K562 (cell line): Measurements from ENCODE around the gene ITLN1. TPM values are rescaled to one million over a fixed set of nuclear protein-coding genes. Genes with fewer than 3 reads are reported as not detected.

ENCODE experiments used
- ETV1 ChIP-seq: fragments of 450-650 bp; conservative IDR thresholded peaks from 2 replicates; pipeline ENCODE4 v1.6.1; 2016; ENCODE audit warnings: missing genetic modification characterization, control low read depth, low read depth, missing compliant biosample characterization
- GABPB1 ChIP-seq: sonication (generic); formaldehyde crosslinking; IDR thresholded peaks from 2 replicates; pipeline ENCODE4 v1.8.0; 2022; ENCODE audit warnings: mild to moderate bottlenecking, missing genetic modification reagents
- GATAD2A ChIP-seq: fragments of 450-650 bp; IDR thresholded peaks from 2 replicates; pipeline ENCODE4 v1.6.1; 2017
- HLTF ChIP-seq: fragments of 450-650 bp; IDR thresholded peaks from 2 replicates; pipeline ENCODE4 v1.6.1; 2016
- MCM5 ChIP-seq: fragments of 450-650 bp; IDR thresholded peaks from 2 replicates; pipeline ENCODE4 v1.6.1; 2016; ENCODE audit warnings: low read depth
- NFIX ChIP-seq: fragments of 250-450 bp; sonication (Bioruptor Pico); IDR thresholded peaks from 2 replicates; pipeline ENCODE4 v1.4.0; 2020; ENCODE audit warnings: low read depth, mild to moderate bottlenecking, moderate library complexity
- NFYB ChIP-seq: IDR thresholded peaks from 2 replicates; pipeline ENCODE4 v1.6.1; 2011; ENCODE audit warnings: mild to moderate bottlenecking, moderate library complexity; ENCODE audit not compliant: insufficient read length; ENCODE audit errors: extremely low read depth
- PHB2 ChIP-seq: fragments of 450-650 bp; IDR thresholded peaks from 2 replicates; pipeline ENCODE4 v1.6.1; 2017; ENCODE audit warnings: low read depth
- PHF20 ChIP-seq: fragments of 450-650 bp; IDR thresholded peaks from 2 replicates; pipeline ENCODE4 v1.6.1; 2018; ENCODE audit not compliant: partially characterized antibody
- RBFOX2 ChIP-seq: fragments of 200-400 bp; formaldehyde crosslinking; IDR thresholded peaks from 2 replicates; pipeline ENCODE4 v1.6.1; 2017; ENCODE audit warnings: low read depth, mild to moderate bottlenecking, low read length, moderate library complexity
- SNRNP70 ChIP-seq: fragments of 200-400 bp; formaldehyde crosslinking; optimal IDR thresholded peaks from 2 replicates; pipeline ENCODE3; 2017; ENCODE audit warnings: low read depth, low read length
- SRSF1 ChIP-seq: fragments of 200-400 bp; formaldehyde crosslinking; IDR thresholded peaks from 2 replicates; pipeline ENCODE4 v1.6.1; 2017; ENCODE audit warnings: mild to moderate bottlenecking, low read depth, low read length, moderate library complexity
- XRCC4 ChIP-seq: IDR thresholded peaks from one replicate; pipeline ENCODE4 v1.6.1; 2011; ENCODE audit not compliant: insufficient read depth, insufficient read length; ENCODE audit errors: extremely low read depth
- ZNF408 ChIP-seq: fragments of 250-450 bp; sonication (Bioruptor Pico); IDR thresholded peaks from 2 replicates; pipeline ENCODE4 v1.4.0; 2020; ENCODE audit warnings: low read depth, mild to moderate bottlenecking, moderate library complexity
- ZNF696 ChIP-seq: fragments of 250-450 bp; sonication (Bioruptor Pico); conservative IDR thresholded peaks from 2 replicates; pipeline ENCODE4 v1.4.0; 2020; ENCODE audit warnings: mild to moderate bottlenecking, moderate library complexity
- polyA plus RNA-seq, 8 experiments: library from polyadenylated mRNA; depleted of rRNA in 4 of 8; stranded (reverse) in 5 of 8; unstranded in 3 of 8; fragments of >200 nt; fragmentation: Nextera tagmentation in 2 of 8; fragmentation: Illumina TruSeq in 1 of 8; extraction: Ambion mirVana in 2 of 8; extraction: Trizol in 1 of 8; gene quantifications; 2 replicates each; pipeline versions ENCODE4 v1.2.1 to v1.2.3, GENCODE V29; 2011 to 2014; ENCODE audit warnings: inconsistent platforms in 1 of 8, missing spikeins in 1 of 8
- total RNA-seq, 7 experiments: library from RNA; depleted of rRNA in 6 of 7; stranded (reverse); fragments of >200 nt in 6 of 7; fragmentation: Illumina TruSeq in 2 of 7; extraction: Trizol in 2 of 7; gene quantifications; 2 replicates each; pipeline versions ENCODE4 v1.2.1 to v1.2.3, GENCODE V29; 2011 to 2021; ENCODE audit warnings: low replicate concordance in 1 of 7
- TF ChIP-seq, protein P1 (sequence below): sonication (generic); formaldehyde crosslinking; IDR thresholded peaks from 2 replicates; pipeline ENCODE4 v1.8.1; 2023; ENCODE audit warnings: mild to moderate bottlenecking, missing genetic modification reagents
- TF ChIP-seq, protein P2 (sequence below), 2 experiments: fragments of 450-650 bp; formaldehyde crosslinking in 1 of 2; IDR thresholded peaks; 2 replicates each; pipeline versions ENCODE4 v1.4.0 to v1.6.1; 2014 to 2020; ENCODE audit warnings: mild to moderate bottlenecking in 2 of 2, borderline replicate concordance in 1 of 2, low read depth in 1 of 2
- TF ChIP-seq, protein P3 (sequence below): sonication (generic); formaldehyde crosslinking; IDR thresholded peaks from 2 replicates; pipeline ENCODE4 v1.9.0; 2022; ENCODE audit warnings: mild to moderate bottlenecking, missing genetic modification reagents

The ITLN1 gene
- total and polyA plus RNA-seq, 9 of the 15 experiments (the other 6 are each of a cell fraction or from before 2014, with no cell fraction given) = not detected

DNA sequence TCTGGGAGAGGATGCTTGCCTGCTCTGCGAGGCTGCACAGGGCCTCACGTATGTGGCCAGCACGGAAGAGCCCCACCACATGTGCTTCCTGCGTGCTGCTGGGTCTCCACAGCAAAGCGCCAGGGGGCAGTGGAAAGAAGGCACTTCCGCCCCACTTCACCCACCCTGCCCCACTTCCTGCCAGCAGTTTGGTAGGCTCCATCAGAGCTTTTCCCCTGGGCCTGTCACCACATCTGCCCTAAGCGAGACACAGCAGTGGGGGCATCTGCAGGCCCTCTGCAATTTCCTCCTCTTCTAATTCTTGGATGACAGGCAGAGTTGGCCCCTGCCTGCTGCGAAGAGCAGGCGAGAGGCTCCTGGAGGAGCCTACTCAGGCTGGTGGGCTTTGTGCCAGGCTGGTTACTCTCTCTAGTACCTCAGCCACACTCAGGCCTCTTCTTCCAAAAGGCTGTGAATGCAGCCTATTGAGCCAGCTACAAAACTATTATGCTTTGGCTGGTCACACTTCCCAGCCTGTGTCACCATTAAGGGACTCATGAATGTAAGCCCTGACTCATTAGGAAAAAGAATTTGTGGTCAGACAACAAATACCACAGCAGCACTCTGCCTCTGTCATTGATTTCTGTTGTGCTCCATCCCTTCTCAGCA is 47.3 kb downstream of the ITLN1 start (continued):
- TF ChIP-seq RBFOX2 (no peak), NFYB (no peak), SRSF1 (no peak), GABPB1 (CRISPR knock-in tag) (peak; percentile 41; the same call in 1 of the 2 replicates), GATAD2A (no peak), ZNF696 (CRISPR knock-in tag) (no peak), ETV1 (0 out of 2 replicates have a peak, but pooled peaks have one; percentile 38), SNRNP70 (no peak), ZNF408 (CRISPR knock-in tag) (no peak), NFIX (no peak), MCM5 (no peak), HLTF (no peak), PHF20 (no peak), PHB2 (no peak), XRCC4 (no peak)
- TF ChIP-seq, protein P1, sequence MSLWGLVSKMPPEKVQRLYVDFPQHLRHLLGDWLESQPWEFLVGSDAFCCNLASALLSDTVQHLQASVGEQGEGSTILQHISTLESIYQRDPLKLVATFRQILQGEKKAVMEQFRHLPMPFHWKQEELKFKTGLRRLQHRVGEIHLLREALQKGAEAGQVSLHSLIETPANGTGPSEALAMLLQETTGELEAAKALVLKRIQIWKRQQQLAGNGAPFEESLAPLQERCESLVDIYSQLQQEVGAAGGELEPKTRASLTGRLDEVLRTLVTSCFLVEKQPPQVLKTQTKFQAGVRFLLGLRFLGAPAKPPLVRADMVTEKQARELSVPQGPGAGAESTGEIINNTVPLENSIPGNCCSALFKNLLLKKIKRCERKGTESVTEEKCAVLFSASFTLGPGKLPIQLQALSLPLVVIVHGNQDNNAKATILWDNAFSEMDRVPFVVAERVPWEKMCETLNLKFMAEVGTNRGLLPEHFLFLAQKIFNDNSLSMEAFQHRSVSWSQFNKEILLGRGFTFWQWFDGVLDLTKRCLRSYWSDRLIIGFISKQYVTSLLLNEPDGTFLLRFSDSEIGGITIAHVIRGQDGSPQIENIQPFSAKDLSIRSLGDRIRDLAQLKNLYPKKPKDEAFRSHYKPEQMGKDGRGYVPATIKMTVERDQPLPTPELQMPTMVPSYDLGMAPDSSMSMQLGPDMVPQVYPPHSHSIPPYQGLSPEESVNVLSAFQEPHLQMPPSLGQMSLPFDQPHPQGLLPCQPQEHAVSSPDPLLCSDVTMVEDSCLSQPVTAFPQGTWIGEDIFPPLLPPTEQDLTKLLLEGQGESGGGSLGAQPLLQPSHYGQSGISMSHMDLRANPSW (CRISPR knock-in tag) = no peak
- TF ChIP-seq, protein P2, sequence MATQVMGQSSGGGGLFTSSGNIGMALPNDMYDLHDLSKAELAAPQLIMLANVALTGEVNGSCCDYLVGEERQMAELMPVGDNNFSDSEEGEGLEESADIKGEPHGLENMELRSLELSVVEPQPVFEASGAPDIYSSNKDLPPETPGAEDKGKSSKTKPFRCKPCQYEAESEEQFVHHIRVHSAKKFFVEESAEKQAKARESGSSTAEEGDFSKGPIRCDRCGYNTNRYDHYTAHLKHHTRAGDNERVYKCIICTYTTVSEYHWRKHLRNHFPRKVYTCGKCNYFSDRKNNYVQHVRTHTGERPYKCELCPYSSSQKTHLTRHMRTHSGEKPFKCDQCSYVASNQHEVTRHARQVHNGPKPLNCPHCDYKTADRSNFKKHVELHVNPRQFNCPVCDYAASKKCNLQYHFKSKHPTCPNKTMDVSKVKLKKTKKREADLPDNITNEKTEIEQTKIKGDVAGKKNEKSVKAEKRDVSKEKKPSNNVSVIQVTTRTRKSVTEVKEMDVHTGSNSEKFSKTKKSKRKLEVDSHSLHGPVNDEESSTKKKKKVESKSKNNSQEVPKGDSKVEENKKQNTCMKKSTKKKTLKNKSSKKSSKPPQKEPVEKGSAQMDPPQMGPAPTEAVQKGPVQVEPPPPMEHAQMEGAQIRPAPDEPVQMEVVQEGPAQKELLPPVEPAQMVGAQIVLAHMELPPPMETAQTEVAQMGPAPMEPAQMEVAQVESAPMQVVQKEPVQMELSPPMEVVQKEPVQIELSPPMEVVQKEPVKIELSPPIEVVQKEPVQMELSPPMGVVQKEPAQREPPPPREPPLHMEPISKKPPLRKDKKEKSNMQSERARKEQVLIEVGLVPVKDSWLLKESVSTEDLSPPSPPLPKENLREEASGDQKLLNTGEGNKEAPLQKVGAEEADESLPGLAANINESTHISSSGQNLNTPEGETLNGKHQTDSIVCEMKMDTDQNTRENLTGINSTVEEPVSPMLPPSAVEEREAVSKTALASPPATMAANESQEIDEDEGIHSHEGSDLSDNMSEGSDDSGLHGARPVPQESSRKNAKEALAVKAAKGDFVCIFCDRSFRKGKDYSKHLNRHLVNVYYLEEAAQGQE (IDR thresholded peaks at IDR 0.05; ENCODE audit: borderline replicate concordance) = peak; percentile 15; the same call in 1 of the 2 replicates
- TF ChIP-seq, protein P2 (CRISPR knock-in tag; IDR thresholded peaks at IDR 0.05; ENCODE audit: low read depth) = no peak
- TF ChIP-seq, protein P3, sequence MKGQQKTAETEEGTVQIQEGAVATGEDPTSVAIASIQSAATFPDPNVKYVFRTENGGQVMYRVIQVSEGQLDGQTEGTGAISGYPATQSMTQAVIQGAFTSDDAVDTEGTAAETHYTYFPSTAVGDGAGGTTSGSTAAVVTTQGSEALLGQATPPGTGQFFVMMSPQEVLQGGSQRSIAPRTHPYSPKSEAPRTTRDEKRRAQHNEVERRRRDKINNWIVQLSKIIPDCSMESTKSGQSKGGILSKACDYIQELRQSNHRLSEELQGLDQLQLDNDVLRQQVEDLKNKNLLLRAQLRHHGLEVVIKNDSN (CRISPR knock-in tag) = no peak
